ENCODE data around the gene CHCHD6.

- TF ChIP-seq CTCF (IDR thresholded peaks at IDR 0.05; ENCODE audit: extremely low read depth in 1 of 2, insufficient read depth in 1 of 2, low read depth in 1 of 2, low read length in 2 of 2) = peak; percentile 47 to 50
- no peak for TF ChIP-seq POLR2A (IDR thresholded peaks at IDR 0.05; ENCODE audit: low read depth, low read length)
- no peak for TF ChIP-seq POLR2AphosphoS5 (IDR thresholded peaks at IDR 0.05; ENCODE audit: insufficient read depth, low read depth, low read length)
- TF ChIP-seq MYC (IDR thresholded peaks at IDR 0.05; ENCODE audit: low read depth, low read length) = peak; percentile 52
- no peak for TF ChIP-seq EZH2 (IDR thresholded peaks at IDR 0.05; ENCODE audit: borderline replicate concordance, low read depth, low read length, severe bottlenecking)
- TF ChIP-seq FOS (IDR thresholded peaks at IDR 0.05; ENCODE audit: borderline replicate concordance, insufficient read depth, low read length) = no peak
- peak; percentile 64 for TF ChIP-seq MAX (IDR thresholded peaks at IDR 0.05; ENCODE audit: insufficient read depth, insufficient read length)
- no peak for TF ChIP-seq GATA2 (IDR thresholded peaks at IDR 0.05; ENCODE audit: insufficient read depth, insufficient read length, low read depth, low read length)
Observed at GRCh38 chr3:126959921-126960603, 256.0 kb downstream of the CHCHD6 start.

Data from endothelial cell of umbilical vein (primary cell).